DMS79 (cell line): ENCODE results near the gene FBXL2.

Experiments
- DNase-seq: peaks from one replicate; lab custom pipeline; 2025; lab: John Stamatoyannopoulos, UW

The FBXL2 gene, protein sequence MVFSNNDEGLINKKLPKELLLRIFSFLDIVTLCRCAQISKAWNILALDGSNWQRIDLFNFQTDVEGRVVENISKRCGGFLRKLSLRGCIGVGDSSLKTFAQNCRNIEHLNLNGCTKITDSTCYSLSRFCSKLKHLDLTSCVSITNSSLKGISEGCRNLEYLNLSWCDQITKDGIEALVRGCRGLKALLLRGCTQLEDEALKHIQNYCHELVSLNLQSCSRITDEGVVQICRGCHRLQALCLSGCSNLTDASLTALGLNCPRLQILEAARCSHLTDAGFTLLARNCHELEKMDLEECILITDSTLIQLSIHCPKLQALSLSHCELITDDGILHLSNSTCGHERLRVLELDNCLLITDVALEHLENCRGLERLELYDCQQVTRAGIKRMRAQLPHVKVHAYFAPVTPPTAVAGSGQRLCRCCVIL

GRCh38 chr3:33277193-33277882 lies at the start of gene FBXL2:
FBXL2 (plus strand) TSS chr3:33277442; CDS start chr3:33277513, 71 bp downstream.
- peak; percentile 56 for DNase-seq

DNA sequence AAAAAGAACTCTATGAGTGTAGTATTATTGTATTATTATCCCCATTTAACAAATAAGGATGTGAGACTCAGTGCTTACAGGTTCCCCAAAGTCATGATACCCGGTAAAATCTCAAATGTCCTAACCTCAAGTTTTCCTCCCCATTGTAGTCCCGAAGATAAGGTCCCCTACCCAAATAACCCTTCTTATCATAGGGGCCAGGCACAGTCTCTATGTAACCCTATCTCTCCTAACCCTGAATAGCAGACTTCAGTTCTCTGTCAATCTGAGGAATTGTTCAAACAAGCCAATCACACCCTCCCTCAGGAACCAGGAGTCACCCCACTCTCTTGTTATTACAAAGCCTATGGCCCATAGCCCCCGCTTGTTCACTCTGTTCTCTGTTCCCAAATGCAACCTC lies 48.2 kb upstream of the FBXL2 start:
- DNase-seq = no peak

- DNase-seq = no peak
Measured at GRCh38 chr3:33229947-33230346, 47.3 kb upstream of the FBXL2 start.

DNA sequence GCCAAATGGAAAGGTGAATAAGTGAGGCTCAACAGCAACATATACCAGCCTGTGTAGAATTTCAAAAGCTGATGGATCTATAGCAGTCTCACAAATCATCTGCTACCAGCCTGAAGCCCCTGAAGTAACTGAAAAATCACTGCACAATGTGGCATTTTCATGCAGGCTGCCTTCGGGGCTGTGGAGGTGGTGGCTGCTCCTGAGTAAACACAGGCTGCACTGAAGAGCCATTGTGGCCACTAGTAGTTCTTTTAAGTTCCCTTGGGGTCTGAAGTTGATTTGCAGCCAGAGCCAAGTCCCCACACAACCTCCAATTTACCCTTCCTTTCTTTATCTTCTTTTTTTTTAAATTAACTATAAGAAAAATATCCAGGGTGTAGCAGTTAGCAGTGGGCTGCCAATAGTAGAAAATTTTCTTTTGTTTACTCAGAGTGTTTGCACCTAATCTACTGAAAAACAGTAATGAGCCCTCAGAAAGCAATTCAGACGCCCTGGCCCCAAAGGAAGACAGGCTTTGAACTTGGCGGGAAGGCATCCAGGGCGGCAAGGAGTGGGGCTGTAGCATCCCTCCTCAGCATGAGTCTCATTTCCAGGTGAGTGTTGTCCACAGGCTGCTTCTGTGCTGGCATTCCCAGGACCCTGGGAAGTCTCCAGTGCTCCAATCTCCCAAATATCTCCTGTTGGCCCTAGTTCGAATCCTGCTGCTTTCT lies 45.3 kb upstream of the FBXL2 start:
- DNase-seq = peak; percentile 30

DNA sequence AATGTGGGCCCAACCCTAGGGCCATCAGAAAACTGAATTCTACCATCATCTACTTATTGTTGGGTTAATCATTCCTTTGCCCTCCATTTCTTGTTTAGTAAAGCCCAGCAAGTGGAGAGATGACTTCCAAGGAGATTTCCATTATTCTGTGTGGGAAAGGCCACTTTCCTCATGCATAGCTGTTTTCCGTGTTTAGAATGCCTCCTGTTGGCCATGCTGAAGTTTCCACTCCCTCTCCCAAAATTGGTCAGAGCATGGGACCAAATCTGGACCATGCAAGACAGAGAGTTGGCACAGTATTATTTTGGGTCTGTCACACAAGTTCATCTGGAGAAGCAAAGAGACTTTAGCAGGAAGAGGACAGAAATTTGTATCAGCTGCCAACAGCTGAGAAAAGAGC lies 43.4 kb upstream of the FBXL2 start:
- no peak for DNase-seq

DNA sequence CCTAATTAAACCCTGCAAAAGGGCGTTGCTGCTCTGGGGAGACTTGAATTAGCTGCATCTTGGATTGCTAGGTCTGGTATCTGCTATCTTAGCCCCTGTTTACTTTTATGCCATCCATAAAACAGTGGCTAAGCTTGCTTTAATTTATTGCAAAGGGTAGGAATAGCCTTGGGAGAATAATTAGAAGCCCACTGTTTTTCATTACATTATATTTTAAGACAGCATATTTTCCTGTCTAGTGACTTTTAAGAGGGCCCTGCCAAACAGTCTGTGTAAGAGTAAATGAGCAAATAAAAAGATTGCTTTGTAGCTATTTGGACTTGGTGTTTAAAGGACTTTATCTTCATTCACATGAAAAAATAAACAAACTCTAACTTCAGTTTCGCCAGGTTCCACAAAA lies 41.2 kb upstream of the FBXL2 start:
- peak; percentile 41 for DNase-seq

GRCh38 chr3:33237439-33237838 lies 39.8 kb upstream of the FBXL2 start:
- no peak for DNase-seq

DNA sequence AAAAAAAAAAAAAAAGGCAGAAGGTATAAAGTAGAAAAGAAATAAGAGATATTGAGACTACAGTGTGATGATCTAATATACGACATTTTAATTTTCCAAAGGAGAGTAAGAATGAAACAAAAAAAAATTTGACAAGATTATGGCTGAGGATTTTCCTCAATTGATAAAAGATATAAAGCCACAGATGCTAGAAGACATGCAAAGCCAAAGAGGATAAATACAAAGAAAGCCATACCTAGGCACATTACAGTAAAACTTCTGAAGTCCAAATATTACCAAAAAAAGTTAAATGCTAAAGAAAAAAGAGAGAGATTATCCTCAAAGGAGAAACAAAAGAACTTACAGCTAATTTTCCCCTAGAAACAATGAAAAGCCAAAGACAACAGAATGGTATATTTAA lies 38.3 kb upstream of the FBXL2 start:
- no peak for DNase-seq

- DNase-seq = no peak
Measured at GRCh38 chr3:33240261-33240660, 37.0 kb upstream of the FBXL2 start.

DNA sequence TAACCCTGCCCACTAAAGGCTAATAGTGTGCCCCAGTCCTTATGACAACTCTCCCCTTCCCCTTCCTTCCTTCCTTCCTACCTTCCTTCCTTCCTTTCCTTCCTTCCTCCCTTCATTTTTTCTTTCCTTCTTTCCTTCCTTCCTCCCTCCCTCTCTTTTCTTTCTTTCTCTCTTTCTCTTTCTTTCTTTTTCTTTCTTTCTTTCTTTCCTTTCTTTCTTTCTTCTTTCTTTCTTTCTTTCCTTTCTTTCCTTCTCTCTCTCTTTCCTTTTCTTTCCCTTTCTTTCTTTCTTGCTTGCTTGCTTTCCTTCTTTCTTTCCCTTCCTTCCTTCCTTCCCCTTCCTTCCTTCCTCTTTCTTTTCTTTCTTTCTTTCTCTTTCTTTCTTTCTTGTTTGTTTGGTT lies 30.5 kb upstream of the FBXL2 start:
- DNase-seq = no peak

DNA sequence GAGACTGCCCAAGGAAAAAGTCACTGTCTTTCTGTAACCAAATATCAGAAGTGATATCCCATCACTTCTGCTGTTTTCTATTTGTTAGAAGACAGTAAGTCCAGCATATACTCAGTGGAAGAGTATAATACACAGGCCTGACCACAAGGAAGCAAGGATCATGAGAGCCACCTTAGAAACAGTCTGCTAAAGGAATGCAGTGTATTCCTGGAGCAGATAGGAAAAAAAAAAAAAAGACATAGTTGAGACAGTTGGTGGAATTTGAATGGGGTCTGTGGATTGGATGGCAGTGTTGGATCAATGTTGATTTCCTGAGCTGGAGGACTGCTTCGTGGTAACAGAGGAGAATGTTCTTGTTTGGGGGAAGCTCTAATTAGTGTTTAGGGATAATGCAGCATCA lies 26.5 kb upstream of the FBXL2 start:
- DNase-seq = no peak

- DNase-seq = no peak
Measured at GRCh38 chr3:33256249-33256648, 21.0 kb upstream of the FBXL2 start.

DNA sequence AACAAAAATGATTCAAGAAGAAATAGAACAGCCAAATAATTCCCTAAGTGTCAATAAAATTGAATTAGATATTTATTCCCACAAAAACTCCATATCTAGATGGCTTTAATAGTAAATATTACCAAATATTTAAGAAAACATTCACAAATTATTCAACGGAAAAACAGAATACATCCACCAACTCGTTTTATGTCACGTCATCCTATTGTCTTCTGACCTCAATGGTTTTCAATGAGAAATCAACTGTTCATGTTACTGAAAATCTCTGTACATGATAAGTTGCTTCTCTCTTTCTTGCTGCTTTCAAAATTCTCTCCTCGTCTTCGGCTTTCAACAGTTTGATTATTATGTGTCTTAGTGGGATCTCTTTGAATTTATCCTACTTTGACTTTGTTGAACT lies 17.1 kb upstream of the FBXL2 start:
- DNase-seq = no peak

- no peak for DNase-seq
Measured at GRCh38 chr3:33269385-33269784, 7.9 kb upstream of the FBXL2 start.

DNA sequence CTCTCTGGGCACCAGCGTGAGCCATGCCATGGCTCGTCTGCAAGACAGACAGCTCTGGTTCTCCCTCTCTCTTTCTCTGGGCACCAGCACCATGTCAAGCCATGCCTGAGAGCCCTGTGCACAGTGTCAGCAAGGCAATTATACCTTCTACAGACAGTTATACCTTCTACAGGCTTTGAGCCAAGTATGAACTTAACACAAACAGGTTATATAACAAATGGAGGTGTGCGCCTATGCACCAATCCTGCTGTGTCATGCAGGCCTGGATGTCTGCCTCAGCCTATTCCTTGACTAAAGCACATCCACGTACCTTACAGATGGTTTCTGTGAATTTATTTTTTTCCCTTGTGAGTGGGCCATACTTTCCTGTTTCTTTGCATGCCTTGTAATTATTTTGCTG lies 5.9 kb upstream of the FBXL2 start:
- DNase-seq = no peak

GRCh38 chr3:33273628-33274027 lies 3.6 kb upstream of the FBXL2 start:
- no peak for DNase-seq

GRCh38 chr3:33278163-33278562 lies 921 bp downstream of the FBXL2 start:
- DNase-seq = no peak

GRCh38 chr3:33287672-33288282 lies 10.5 kb downstream of the FBXL2 start:
- DNase-seq = no peak

- no peak for DNase-seq
Measured at GRCh38 chr3:33299395-33300081, 22.3 kb downstream of the FBXL2 start.

DNA sequence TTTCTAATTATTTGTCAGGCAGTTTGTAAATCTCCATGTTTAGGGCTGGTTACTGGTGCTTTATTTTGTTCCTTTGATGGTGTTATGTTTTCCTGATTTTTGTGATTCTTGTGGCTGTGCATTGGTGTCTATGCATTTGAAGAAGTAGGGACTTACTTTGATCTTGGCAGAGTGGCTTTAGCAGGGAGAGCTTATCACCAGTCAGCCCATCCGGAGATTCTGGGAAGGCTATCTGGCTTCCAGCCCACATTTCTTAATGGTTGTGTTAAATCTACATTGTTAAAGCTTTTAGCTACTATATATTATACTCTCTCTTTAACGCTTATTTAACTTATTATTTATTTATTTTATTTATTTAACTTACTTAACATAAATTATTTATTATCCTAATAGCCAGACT lies 35.1 kb downstream of the FBXL2 start:
- DNase-seq = no peak

DNA sequence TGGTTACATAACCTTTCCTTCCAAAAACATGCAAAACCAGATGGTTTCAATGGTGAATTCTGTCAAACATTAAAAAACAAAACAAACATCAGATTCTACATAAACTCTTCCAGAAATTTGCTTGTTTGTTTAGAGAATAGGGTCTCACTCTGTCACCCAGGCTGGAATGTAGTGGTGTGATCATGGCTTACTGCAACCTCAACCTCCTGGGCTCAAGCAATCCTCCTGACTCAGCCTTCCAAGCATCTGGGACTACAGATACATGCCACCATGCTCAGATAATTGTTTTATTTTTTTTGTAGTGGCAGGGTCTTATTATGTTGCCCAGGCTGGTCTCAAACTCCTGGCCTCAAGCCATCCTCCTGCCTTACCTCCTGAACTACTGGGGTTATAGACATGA lies 36.1 kb downstream of the FBXL2 start:
- no peak for DNase-seq

DNA sequence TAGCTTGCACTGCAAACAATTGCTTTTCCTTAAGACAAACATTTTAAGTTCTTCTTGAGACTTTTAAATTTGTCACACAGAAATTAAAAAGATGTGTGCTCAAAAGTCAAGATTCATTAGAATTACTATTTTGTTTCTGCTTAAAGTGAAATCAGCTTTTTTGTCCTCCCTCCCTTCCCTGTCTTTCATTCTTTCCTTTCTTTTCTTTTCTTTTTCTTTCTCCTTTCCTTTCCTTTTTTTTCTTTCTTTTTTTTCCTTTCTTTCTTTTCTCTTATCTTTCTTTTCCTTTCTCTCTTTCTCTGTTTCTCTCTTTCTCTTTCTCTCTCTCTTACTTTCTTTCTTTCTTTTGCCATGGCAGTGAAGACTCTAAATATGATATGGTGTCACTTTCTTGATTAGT lies 37.8 kb downstream of the FBXL2 start:
- no peak for DNase-seq
